Mucosa of gallbladder (tissue), 1 donor: ENCODE measurements around the gene TIAM1. TPM values are rescaled to one million over a fixed set of nuclear protein-coding genes. Genes with fewer than 3 reads are reported as not detected.
A peak's percentile ranks its signal among the peaks of the same experiment; 100 is the strongest.

Source experiments
- DNase-seq: peaks from one replicate; pipeline ENCODE4 v3.0.0-alpha.2; 2020; ENCODE audit warnings: low spot score
- total RNA-seq: library from RNA; stranded (reverse); gene quantifications from one replicate; pipeline ENCODE4 v1.2.1, GENCODE V29; 2021
- donor health status: DM: no; HTN: no; CAD: no.

TIAM1 gene
- total RNA-seq, 1 donor from 2014 or later = 15.0 TPM

DNA sequence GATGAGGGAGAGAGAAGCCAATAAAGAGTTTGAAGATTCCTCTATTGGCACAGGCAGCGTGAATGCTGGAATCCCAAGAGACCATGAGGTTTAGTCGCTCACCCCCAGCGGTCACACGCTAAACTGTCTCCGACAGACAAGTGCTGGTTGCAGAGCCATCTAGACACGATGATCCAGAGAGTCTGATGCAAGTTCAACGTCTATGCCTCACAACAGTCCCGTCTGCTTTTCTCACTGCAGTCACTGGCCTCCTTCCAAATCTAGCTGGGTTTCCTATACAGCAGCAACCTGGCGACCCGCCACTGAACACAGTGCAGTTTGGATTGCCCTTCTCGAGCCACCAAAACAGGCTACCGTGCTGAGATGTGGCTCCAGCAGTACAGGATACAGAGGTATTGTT, 207.2 kb downstream of the TIAM1 start:
- DNase-seq = no peak

DNA sequence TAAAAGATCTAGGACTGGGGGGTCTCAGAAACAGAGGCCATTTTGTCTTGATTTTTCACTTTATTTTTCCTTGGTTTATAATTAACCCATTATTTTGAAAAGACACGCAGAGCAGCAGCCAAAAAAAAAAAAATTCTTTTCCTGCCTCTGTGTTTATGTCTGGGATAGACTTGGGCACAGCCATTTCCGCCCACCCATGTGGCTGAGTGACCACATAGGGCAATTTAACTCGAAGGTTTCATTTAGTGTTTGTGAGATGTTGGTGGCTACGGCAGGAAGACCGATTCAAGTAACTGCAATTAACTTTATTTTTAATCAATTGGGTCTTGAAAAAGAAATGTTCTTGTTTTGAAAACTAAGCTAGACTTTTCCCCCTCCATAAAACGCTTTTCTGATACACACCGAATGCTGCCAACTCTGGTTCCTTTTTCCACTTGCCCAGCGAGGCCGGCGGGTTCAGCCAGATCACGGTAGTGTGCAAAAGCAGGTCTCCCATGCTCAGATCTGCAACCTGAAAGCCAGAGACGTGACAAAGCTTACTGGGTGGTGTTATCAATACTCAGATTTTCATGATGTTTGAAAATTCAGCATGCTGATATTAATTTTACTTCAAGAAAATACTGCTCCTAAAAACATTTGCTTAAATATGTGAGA, 208.4 kb downstream of the TIAM1 start:
- no peak for DNase-seq

DNA sequence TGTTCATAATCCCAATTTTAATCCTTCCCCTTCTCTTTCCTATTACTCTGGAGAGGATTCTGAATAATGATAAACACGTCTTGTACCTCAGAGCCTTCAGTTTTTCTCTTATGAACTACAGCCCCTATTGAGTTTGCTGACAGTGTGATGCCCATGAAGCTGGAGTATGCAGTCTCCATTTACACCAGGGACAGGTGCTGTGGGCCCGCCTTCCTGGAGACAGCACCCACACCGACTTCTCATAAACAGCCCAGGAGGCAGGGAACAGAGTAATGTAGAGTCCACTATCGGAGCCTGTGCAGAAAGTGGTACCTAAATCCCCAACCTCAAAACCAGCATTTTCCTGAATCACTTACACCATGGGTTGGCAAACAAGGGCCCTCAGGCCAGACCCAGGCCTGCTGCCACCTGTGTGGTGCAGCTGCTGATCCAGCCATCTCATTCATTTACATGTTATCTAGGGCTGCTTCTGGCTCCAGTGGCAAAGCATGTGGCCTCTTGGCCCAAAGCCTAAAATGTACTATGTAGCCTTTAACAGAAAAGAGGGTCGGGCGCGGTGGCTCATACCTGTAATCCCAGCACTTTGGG, 210.7 kb downstream of the TIAM1 start:
- DNase-seq = no peak

DNA sequence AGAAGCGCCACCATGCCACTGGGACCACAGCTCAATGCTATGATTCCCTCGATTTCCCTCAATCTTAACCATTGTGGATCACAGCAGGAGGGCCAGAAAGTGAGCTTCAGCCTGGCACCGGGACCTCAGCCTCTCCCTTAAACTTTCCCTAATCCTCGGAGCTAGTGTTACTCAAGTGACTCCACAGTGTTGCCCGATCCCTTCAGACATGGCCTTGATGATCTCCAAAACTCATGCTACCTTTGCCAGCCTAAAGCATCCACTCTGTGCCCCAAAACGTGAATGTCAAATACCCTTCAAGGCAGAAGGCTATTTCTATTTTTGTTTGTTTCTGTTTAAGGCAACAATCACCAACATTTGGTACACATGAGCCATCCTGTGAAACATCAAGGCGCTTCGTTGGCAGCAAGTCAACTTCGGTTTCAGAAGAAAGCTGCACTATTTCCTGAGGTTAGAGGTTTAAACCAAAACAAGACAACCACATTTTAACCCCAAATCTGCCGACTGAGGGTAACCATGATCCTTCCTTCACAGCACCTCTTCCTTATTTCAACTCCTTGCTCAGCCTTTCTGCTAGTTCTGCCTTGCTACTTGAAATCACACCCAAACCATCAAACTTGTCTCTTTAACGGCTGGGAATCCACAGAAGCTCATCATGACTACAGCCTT, 211.4 kb downstream of the TIAM1 start:
- DNase-seq = peak; percentile 34

DNA sequence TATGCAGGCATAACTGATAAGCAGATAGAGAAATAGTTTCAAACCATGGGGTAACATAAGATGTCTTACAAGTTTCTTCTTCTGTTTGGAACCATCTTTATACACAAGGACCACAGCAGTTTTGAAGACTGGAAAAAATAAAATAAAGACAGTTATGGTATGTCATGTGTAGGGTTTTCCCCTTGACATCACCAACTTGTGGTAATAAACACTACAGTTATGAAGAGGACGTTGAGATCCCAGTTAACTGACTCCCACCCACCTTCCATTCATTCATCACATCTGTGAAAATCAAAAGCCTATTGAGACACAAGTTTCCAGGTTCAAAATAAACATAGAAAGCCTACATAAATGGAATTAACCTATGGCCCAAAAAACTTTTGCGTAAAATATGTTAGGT, 213.2 kb downstream of the TIAM1 start:
- DNase-seq = no peak

DNA sequence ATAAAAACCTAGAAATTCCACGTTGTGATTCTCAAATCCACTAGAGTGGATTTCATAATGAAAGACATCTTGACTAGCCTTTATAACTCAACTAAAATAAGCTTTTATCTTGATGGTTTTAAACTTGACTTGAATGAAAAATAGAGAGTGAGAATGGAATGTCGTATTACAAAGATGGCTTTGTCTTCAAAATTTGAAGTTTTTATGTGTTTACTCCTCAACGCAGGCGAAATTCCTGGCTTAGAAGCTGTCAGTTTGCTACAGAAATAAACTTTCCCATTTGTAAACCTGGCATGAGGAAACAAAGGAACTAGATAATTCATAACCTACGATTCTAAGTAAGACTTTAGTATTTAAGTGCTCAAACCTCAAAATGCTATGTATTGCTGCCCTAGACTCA, 215.8 kb downstream of the TIAM1 start:
- DNase-seq = no peak

DNA sequence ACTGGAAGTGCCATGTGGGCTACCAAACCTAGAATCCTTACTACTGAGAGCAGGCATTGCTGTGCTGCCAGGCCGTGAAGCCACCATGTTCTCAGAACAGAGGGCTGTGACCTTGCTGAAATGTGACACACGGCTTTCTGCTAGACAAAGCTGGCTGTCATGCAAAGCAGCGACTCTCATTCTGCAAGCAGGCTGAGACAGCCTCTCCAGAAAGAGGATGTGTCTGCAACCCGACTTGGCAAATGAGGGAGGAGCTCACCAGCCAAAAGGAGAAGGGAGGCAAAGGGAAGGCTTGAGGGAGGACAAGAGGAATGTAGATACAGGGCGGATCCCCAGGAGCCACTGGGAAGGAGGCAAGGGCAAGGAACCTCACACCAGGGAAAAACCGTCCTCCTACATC, 220.1 kb downstream of the TIAM1 start:
- DNase-seq = no peak

DNA sequence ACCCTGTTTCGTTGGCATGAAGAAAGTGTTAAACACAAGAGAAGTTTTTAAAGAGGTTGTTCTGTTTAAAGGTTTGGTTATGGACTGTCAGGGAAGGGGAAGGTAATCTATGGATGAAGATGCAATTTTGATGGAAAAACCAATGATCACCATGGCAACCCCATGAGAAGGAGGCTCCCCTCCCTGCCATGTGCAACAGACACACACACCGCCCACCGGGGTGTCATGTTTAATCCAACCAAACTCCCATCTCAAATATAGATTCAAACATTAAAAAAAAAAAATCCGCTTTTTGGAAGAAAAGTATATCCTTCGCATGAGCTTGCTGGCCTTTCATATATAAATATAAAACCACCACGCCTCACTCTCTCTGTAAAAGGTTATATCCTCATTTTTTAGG, 224.9 kb downstream of the TIAM1 start:
- no peak for DNase-seq

DNA sequence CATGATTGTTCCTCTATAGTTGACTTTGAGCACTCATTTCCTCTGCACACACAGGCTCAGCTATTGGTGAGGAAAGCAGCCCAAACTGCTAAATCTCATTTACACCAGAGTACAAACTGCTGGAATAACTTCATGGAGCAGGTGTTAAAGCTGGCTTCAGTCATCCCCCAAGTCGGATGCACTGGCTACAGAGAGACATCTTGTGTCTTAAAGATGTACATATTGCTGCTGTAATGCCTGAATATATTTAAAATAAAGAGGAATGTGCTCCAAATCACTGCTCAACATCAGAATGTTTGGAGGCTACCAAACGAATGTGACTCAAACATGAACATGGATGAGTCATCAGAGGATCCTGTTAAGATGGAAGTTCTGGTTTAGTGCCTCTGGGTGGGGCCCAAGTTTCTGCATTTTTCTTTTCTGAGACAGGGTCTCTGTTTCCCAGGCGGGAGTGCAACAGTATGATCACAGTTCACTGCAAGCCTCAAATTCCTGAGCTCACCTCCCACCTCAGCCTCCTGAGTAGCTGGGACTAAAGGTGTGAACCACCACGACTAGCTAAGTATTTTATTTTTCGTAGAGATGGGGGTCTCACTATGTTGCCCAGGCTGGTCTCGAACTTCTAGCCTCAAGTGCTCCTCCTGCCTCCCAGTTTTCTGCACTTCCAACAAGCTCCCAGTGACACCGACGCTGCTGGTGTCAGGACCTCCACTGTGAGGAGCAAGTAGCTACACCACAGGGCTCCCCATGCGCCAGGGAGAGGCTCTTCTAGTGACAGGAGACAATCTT, 226.7 kb downstream of the TIAM1 start:
- DNase-seq = no peak

DNA sequence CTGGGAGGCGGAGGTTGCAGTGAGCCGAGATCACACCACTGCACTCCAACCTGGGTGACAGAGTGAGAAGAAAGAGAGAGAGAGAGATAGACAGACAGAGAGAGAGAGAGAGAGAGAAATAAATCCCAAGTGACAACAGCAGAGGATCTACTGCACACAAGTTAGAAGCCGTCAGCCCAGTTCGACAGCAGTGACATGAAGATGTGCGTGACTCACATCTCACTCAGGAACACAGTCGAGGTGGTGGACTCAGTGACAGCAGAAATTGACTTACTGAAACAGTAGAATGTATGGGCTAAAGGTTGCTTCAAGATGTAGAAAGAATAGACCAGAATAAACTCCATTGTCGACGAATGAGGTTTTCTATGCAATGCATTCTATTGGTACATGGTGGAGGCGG, 228.8 kb downstream of the TIAM1 start:
- DNase-seq = no peak

DNA sequence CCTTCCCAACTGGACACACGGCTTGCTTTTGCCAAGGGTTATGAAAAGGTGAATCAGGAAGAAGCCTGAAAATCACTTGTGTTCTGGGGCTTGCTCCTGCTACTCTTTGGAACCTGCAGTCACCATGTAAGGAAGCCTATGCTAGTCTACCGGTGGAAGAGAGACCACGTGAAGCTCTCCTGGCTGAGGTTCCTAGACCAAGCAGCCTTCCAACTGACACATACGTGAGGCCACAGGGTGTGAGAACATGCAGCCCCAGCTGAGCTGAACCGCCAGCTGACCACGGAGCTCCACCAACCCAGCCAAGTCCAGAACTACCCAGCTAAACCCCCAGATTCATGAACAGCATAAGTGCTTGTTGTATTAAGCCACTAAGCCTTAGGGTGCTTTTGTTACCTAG, 233.0 kb downstream of the TIAM1 start:
- no peak for DNase-seq

DNA sequence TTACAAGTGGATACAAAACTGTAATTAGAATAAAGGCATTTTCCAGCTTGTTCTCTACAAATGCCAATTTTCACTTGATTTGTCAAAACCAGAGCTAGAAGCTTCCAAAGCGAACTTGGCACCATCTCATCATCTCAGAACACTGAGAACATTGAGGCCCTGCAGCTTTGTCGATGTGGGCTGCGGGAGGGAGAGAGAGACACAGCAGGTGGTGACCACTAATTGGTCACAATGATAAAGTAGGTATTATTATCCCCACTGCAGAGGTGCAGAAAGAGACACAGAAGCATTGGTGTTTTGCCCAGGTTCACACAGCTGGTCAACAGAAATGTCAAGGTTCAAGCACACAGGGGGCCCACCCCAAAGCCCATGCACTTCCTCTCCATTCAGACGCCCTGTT, 233.6 kb downstream of the TIAM1 start:
- no peak for DNase-seq

DNA sequence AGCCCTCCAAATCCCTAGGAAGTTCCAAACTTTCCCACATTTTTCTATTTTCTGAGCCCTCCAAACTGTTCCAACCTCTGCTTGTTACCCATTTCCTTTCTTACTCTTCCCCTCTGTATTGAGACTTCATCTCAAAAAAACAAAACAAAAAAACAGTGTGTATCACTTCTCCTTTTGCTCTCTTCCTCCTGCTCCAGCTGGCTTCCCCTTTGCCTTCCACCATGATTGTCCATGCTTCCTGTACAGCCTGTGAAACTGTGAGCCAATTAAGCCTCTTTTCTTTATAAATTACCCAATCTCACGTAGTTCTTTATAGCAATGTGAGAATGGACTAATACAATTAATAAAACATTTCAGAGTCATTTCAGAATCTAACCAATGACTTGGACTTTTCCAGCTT, 236.2 kb downstream of the TIAM1 start:
- no peak for DNase-seq

DNA sequence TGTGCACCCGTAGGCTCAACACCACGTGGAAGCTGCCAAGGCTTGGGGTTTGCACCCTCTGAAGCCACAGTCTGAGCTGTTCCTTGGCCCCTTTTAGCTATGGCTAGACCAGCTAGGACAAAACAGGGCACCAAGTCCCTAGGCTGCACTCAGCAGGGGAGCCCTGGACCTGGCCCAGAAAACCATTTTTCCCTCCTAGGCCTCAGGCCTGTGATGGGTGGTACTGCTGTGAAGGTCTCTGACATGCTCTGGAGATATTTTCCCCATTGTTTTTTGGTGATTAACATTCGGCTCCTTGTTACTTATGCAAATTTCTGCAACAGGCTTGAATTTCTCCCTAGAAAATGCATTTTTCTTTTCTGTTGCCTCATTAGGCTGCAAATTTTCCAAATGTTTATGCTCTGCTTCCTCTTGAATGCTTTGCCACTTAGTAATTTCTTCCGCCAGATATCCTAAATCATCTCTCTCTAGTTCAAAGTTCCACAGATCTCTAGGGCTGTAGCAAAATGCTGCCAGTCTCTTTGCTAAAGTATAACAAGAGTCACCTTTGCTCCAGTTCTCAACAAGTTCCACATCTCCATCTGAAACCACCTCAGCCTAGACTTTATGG, 236.8 kb downstream of the TIAM1 start:
- no peak for DNase-seq

DNA sequence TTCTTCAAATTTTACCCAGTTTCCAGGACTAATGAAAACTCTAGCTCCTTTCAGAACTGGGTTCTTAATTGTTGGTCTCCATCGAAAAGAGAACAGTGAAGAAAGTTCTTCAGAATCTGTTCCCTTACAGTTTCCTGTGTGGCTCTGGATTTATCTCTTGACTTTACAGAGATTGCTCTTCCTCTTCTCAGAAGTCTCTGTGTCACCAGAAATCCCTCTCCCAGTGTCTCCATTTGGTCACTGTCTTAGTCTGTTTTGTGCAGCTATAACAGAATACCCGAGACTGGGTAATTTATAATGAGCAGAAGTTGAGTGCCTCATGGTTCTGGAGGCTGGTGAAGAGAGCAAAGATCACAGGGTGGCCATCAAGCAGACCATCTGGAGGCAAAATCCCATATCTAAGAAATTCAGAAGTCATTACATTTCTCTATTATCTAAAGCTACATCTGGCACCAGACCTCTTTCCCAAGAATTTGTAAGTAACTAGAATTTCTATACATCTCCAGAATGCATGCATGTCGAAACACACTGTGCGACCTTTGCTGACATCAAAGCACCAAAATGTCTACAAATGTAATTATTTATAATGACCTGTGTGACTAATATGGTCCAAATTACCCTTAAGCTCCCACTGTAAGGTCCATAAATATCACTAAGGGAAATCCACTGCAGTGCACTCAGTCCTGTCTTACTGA, 240.3 kb downstream of the TIAM1 start:
- no peak for DNase-seq

DNA sequence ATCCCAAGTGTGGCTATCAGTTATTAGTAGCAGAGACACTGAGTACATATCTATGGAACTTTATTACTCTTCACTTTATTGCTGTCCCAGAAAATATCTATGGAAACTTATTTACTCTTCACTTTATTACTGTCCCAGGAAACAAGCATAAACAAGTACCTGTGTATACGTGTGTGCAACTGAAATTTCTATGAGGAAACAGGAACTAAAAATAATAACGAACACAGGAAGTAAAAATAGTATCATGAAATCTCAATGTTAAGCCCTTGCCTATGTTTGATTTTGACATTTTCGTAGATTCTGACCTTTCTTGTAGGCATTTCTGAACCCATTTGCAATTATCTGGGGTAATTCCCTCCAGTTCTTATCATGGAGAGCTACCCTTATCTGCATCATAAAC, 240.9 kb downstream of the TIAM1 start:
- DNase-seq = no peak

DNA sequence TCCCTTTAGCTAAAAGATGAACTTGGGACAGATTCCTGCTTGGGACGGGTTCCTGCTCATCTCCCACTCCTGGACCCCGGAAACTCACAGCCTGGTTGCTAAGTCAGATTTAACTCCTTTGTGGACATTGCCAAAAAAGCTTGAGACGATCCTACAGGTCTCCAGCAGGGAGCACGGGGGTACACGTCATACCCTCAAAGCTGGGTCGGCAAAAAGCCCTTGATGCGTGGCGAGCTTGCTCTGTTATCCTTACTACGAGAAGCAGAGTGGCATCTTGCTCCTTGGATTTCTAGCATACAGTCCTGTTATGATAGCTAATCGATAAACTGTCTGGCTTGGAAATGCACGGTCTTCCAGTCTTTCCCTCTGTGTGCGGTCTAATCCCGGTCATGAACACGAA, 244.9 kb downstream of the TIAM1 start:
- DNase-seq = no peak

DNA sequence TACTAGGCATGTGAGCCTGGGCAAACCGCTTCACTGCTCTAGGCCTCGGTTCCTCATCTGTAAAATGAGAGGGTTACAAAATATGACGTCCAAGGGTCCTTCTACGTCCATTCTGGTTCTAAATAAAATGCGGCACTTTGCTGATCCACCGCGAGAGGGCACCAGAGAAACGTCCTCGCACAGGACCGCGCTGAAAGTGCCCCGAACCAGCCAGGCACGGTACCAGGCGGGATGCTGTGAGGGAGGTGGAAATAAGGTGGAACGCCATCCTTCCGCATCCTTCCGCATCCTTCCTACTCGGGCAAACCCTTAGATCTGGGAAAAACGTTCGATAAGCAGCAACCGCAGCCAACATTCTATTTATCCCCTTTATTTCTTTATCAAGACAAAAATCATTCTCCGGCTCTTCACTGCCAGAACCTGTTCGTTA, 245.5 kb downstream of the TIAM1 start:
- DNase-seq = peak; percentile 69

DNA sequence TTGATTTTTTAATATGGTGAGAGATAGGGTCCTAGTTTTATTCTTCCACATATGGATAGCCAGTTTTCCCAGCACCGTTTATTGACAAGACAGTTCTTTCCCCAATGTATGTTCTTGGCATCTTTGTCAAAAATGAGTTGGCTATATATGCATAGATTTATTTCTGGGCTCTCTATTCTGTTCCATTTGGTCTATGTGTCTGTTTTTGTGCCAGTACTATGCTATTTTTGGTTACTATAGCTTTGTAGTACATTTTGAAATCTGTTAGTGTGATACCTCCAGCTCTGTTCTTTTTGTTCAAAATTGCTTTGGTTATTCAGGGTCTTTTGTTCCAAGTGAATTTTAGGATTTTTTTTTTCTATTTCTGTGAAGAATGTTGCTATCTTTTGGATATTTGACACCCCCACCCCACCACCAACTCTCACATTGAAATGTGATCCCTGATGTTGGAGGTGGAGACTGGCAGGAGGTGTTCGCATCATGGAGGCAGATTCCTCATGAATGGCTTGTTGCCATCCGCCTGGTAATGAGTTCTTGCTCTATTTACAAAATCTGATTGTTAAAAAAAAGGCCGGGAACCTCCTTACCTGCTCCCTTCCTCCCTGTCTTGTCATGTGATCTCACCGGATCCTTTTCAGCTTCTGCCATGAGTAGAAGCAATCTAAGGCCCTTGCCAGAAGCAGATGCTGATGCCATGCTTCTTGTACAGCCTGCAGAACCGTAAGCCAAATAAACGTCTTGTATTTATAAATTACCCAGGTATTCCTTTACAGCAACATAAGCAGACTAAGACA, 251.0 kb downstream of the TIAM1 start:
- no peak for DNase-seq

DNA sequence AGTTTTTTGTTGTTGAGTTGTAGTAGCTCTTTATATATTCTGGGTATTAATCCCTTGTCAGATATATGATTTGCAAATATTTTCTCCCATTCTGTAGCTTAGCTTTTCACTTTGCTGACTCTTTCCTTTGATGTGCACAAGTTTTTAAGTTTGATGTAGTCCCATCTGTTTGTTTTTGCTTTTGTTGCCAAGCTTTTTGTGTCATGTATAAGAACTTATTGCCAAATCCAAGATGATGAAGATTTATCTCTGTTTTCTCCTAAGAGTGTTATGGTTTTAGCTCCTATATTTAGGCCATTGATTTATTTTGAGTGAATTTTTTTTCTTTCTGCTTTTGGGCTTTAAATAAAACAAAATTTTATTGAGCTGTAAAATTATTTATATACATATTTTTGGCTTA, 253.7 kb downstream of the TIAM1 start:
- DNase-seq = no peak

DNA sequence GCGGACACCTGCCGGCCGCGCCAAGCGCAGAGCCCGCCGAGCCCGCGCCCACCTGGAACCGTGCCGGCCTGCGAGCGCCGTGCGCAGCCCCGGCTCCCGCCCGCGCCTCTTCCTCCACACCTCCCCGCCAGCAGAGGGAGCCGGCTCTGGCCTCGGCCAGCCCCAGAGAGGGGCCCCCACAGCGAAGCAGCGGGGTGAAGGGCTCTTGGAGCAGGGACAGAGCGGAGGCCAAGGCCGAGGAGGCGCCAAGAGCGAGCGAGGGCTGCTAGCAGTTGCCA, 255.6 kb downstream of the TIAM1 start:
- no peak for DNase-seq
